ENCODE measurements around the gene TBX1. TPM values are rescaled to one million over a fixed set of nuclear protein-coding genes. Genes with fewer than 3 reads are reported as not detected.

The TBX1 gene
- polyA plus RNA-seq, 3 donors: not detected

DNA sequence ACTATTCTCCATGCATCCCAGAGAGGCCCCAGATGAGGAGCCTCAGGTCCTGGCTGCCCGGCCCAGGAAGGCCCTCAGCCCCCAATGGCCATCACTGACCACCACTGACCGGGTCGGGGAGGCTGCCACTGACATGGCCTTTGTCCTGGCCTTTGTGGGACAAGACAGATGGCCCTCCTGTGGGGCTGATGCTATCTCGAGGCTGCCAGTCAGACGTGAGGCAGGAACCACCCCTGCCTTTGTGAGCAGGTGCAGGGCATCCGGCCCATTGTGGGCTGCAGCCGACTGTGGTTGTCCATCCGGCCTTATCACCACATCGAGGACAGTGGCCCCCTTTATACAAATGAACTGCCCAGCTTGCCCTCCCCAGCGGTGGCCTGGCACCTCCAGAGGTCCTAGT, 31.7 kb upstream of the TBX1 start:
- H3K9me3 Mint-ChIP-seq: peaks cover 0 to 8% (median 5%) of the 10 kb centered on the region in 7 donors
- Histone ChIP-seq H3K4me1 (ENCODE audit: control insufficient read depth in 1 of 2, insufficient read depth in 2 of 2, low read length in 2 of 2) (peaks cover 8 to 14% of the 10 kb centered on the region in 2 donors), H4K20me1 (ENCODE audit: insufficient read depth, low read length) (no peaks in the 10 kb centered on the region), H3K36me3 (replicated peaks in 1 of 2; ENCODE audit: control insufficient read depth in 1 of 2, insufficient read depth in 2 of 2, low read length in 2 of 2) (no peaks in the 10 kb centered on the region), H3K27me3 (ENCODE audit: control insufficient read depth in 2 of 2, insufficient read depth in 2 of 2, low read length in 2 of 2) (peaks cover 5 to 24% of the 10 kb centered on the region in 2 donors), H2AFZ (ENCODE audit: insufficient read depth, low read depth, low read length, poor library complexity, severe bottlenecking) (no peak overlapping the region), H3K27ac (ENCODE audit: low read depth in 1 of 2, low read length in 2 of 2) (no peak overlapping the region), H3K9ac (ENCODE audit: insufficient read depth, low read length, poor library complexity, severe bottlenecking) (no peak overlapping the region), H3K4me3 (replicated peaks in 1 of 3; ENCODE audit: low read depth in 2 of 3, low read length in 3 of 3) (no peak overlapping the region), H3K79me2 (ENCODE audit: insufficient read depth, low read length) (no peaks in the 10 kb centered on the region), H3K9me3 (replicated peaks in 1 of 2; ENCODE audit: control insufficient read depth in 1 of 2, insufficient read depth in 1 of 2, low read length in 2 of 2) (peaks cover 0 to 6% of the 10 kb centered on the region in 2 donors), H3K4me2 (replicated peaks; ENCODE audit: extremely low read depth, low read length, poor library complexity, severe bottlenecking) (no peak overlapping the region)
- H3K27me3 Mint-ChIP-seq (ENCODE audit: low read depth in 3 of 3): peaks cover 24 to 58% (median 27%) of the 10 kb centered on the region in 3 donors
- TF ChIP-seq, protein P1, sequence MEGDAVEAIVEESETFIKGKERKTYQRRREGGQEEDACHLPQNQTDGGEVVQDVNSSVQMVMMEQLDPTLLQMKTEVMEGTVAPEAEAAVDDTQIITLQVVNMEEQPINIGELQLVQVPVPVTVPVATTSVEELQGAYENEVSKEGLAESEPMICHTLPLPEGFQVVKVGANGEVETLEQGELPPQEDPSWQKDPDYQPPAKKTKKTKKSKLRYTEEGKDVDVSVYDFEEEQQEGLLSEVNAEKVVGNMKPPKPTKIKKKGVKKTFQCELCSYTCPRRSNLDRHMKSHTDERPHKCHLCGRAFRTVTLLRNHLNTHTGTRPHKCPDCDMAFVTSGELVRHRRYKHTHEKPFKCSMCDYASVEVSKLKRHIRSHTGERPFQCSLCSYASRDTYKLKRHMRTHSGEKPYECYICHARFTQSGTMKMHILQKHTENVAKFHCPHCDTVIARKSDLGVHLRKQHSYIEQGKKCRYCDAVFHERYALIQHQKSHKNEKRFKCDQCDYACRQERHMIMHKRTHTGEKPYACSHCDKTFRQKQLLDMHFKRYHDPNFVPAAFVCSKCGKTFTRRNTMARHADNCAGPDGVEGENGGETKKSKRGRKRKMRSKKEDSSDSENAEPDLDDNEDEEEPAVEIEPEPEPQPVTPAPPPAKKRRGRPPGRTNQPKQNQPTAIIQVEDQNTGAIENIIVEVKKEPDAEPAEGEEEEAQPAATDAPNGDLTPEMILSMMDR (IDR thresholded peaks at IDR 0.05): no peak
- no peak overlapping the region for H3K4me3 Mint-ChIP-seq
- H3K4me1 Mint-ChIP-seq: peaks cover 6% of the 10 kb centered on the region
- H3K36me3 Mint-ChIP-seq: peaks cover 0 to 2% of the 10 kb centered on the region in 2 donors
- intact Hi-C loops (cut with micrococcal nuclease): no loop called here
- 87% methylated on average over 5 of the region's 10 CpGs for WGBS (ENCODE audit: insufficient coverage)
- no peak for DNase-seq
- H3K27ac Mint-ChIP-seq: no peak overlapping the region

DNA sequence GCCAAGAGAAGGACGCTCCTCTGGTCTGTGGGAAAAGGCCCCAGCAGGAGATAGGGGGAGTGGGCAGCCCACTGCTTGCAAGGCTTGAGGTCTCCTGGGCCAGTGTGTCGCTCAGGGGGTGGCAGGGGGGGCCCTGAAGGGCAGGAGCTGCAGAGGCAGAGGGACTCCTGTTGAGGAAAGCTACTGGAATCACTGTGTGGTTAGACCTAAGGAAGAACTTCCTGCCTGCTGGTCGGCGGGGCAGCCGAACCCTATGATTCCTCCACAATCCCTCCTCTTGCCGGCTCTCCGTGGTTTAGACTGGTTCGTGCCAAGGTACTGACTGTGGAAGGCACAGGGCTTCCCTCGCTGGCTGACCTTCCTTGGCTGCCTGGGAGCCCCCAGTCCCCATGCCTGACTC, 31.1 kb upstream of the TBX1 start:
- Histone ChIP-seq H4K20me1 (ENCODE audit: insufficient read depth, low read length) (no peaks in the 10 kb centered on the region), H2AFZ (ENCODE audit: insufficient read depth, low read depth, low read length, poor library complexity, severe bottlenecking) (no peak overlapping the region), H3K4me3 (replicated peaks in 1 of 3; ENCODE audit: low read depth in 2 of 3, low read length in 3 of 3) (no peak overlapping the region), H3K27me3 (ENCODE audit: control insufficient read depth in 2 of 2, insufficient read depth in 2 of 2, low read length in 2 of 2) (peaks cover 3 to 21% of the 10 kb centered on the region in 2 donors), H3K9me3 (replicated peaks in 1 of 2; ENCODE audit: control insufficient read depth in 1 of 2, insufficient read depth in 1 of 2, low read length in 2 of 2) (peaks cover 0 to 3% of the 10 kb centered on the region in 2 donors), H3K9ac (ENCODE audit: insufficient read depth, low read length, poor library complexity, severe bottlenecking) (no peak overlapping the region), H3K4me1 (ENCODE audit: control insufficient read depth in 1 of 2, insufficient read depth in 2 of 2, low read length in 2 of 2) (peaks cover 7 to 8% of the 10 kb centered on the region in 2 donors), H3K4me2 (replicated peaks; ENCODE audit: extremely low read depth, low read length, poor library complexity, severe bottlenecking) (no peak overlapping the region), H3K27ac (ENCODE audit: low read depth in 1 of 2, low read length in 2 of 2) (no peak overlapping the region), H3K79me2 (ENCODE audit: insufficient read depth, low read length) (no peaks in the 10 kb centered on the region), H3K36me3 (replicated peaks in 1 of 2; ENCODE audit: control insufficient read depth in 1 of 2, insufficient read depth in 2 of 2, low read length in 2 of 2) (no peaks in the 10 kb centered on the region)
- H3K9me3 Mint-ChIP-seq: peaks cover 0 to 7% (median 4%) of the 10 kb centered on the region in 7 donors
- H3K4me3 Mint-ChIP-seq: no peak overlapping the region
- H3K27ac Mint-ChIP-seq: no peak overlapping the region
- peaks cover 0 to 2% of the 10 kb centered on the region in 2 donors for H3K36me3 Mint-ChIP-seq
- peaks cover 22 to 60% (median 29%) of the 10 kb centered on the region in 3 donors for H3K27me3 Mint-ChIP-seq (ENCODE audit: low read depth in 3 of 3)
- WGBS (ENCODE audit: insufficient coverage): 93% methylated on average over 2 of the region's 9 CpGs
- H3K4me1 Mint-ChIP-seq: peaks cover 6% of the 10 kb centered on the region
- TF ChIP-seq, protein P1 (IDR thresholded peaks at IDR 0.05): no peak
- intact Hi-C loops (cut with micrococcal nuclease): no loop called here
- DNase-seq: no peak

Measured in CD14-positive monocyte (primary cell).